NT2/D1 (cell line): Measurements from ENCODE around the gene TFDP1.
"Not testable (repeated sequence)": the region's sequence is repeated elsewhere in the genome, so short reads cannot be mapped to it uniquely, and the experiment has no call there.

Experiments
- DNase-seq: peaks from one replicate; pipeline ENCODE4 v3.0.0-alpha.2; 2011; ENCODE audit warnings: low read depth, low spot score
- H3K27me3 ChIP-seq: 2 replicates; pipeline ENCODE4 v1.6.0; 2011; ENCODE audit warnings: mild to moderate bottlenecking; ENCODE audit not compliant: insufficient read length, insufficient read depth
- H3K36me3 ChIP-seq: 2 replicates; pipeline ENCODE4 v1.6.1; 2011; ENCODE audit warnings: mild to moderate bottlenecking, low read length, mixed read lengths; ENCODE audit not compliant: insufficient read depth, insufficient read length
- H3K4me1 ChIP-seq: 2 replicates; pipeline ENCODE4 v1.5.1; 2011; ENCODE audit not compliant: insufficient read depth, insufficient read length
- H3K4me3 ChIP-seq: 2 replicates; pipeline ENCODE4 v1.5.1; 2011; ENCODE audit warnings: low read depth; ENCODE audit not compliant: insufficient read length
- H3K9ac ChIP-seq: 2 replicates; pipeline ENCODE4 v1.6.0; 2011; ENCODE audit warnings: low read depth; ENCODE audit not compliant: insufficient read length
- H3K9me3 ChIP-seq: 2 replicates; pipeline ENCODE4 v1.5.1; 2011; ENCODE audit warnings: mild to moderate bottlenecking, low read length; ENCODE audit not compliant: insufficient read depth
- SUZ12 ChIP-seq: IDR thresholded peaks from 2 replicates; pipeline ENCODE4 v1.6.1; 2011; ENCODE audit not compliant: insufficient read length, insufficient read depth; ENCODE audit errors: extremely low read depth
- YY1 ChIP-seq: IDR thresholded peaks from 2 replicates; pipeline ENCODE4 v1.6.1; 2011; ENCODE audit not compliant: insufficient read length, insufficient read depth
- ZNF274 ChIP-seq: IDR thresholded peaks from 2 replicates; pipeline ENCODE4 v1.6.1; 2011; ENCODE audit warnings: mild to moderate bottlenecking, low read depth, low read length

TFDP1 gene

DNA sequence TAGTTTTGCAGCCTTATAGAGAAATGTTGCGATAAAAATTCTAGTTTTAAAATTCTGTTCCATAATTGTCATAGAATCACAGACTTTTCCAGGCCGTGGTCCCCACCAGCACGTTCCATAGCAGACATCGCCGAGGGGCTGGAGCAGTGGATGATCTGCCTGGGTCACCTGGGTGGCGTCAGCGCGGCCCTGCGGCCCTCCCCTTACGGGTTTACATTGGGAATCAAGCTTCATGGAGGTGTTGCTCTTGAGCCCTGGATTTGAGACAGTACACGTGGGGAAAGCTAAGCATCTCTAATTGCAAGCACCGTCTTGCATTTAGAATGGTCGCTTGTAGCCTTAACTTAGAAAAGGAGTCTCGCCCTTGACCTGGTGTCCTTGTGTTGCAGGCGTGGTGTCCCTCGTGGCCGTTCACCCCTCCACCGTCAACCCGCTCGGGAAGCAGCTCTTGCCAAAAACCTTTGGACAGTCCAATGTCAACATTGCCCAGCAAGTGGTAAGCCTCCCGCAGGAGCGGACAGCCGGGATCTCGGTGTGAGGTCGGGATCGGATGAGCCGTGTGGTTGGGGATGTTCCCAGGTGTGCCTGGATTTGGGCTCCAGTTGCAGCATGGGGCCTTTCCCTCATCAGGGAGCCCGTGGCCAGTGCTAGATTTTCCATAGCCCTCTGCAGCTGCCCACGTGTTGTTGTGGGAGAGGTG lies 38.4 kb downstream of the TFDP1 start:
- H3K4me3 ChIP-seq = no peak overlapping the region
- H3K4me1 ChIP-seq = peaks cover 5% of the 10 kb centered on the region
- peaks cover 61% of the 10 kb centered on the region for H3K36me3 ChIP-seq
- no peak for TF ChIP-seq YY1
- TF ChIP-seq SUZ12 = no peak
- TF ChIP-seq ZNF274 = no peak
- H3K9me3 ChIP-seq = peaks cover 10% of the 10 kb centered on the region; the same call in 1 of the 2 replicates
- H3K27me3 ChIP-seq = no peaks in the 10 kb centered on the region
- no peak for DNase-seq
- no peak overlapping the region for H3K9ac ChIP-seq

DNA sequence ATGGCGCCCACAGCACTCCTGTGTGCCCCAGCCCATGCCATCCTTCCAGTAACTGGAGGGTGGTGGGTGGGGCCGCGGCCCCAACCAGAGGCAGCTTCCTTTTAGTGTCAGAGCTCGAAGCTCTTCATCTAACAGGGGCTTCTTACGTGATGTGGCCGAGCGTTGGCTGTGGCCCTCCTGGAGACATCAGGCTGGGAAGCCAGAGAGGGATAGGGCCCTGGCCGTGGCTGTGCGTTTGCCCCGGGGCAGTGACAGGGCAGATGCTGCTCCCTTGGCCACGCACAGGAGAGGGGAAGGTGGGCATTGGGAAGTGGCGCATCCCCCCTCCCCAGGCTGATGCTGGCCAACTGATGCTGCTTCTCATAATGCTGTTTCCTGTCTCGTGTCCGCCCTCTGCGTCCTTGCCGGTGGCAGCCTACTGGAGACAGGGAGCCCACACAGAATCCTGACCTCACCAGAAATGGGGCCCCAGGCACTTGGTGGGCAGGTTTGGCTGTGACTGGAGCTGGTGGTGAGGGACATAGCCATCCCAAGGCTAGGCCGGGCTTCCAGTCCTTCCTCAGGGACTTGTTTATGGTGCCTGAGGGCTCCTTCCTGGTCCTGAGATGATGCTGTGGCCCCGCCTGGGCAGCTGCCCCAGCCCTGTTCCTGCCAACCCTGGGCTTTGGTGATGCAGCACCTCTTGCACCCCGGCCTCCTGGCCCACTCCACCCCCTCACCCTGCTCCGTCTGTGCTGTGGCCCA lies 39.1 kb downstream of the TFDP1 start:
- H3K4me1 ChIP-seq = peaks cover 5% of the 10 kb centered on the region
- peaks cover 64% of the 10 kb centered on the region for H3K36me3 ChIP-seq
- no peak overlapping the region for H3K9ac ChIP-seq
- no peak for TF ChIP-seq ZNF274
- no peak for TF ChIP-seq SUZ12
- TF ChIP-seq YY1 = no peak
- no peak for DNase-seq
- no peak overlapping the region for H3K4me3 ChIP-seq
- H3K9me3 ChIP-seq = peaks cover 10% of the 10 kb centered on the region; the same call in 1 of the 2 replicates
- H3K27me3 ChIP-seq = no peaks in the 10 kb centered on the region

DNA sequence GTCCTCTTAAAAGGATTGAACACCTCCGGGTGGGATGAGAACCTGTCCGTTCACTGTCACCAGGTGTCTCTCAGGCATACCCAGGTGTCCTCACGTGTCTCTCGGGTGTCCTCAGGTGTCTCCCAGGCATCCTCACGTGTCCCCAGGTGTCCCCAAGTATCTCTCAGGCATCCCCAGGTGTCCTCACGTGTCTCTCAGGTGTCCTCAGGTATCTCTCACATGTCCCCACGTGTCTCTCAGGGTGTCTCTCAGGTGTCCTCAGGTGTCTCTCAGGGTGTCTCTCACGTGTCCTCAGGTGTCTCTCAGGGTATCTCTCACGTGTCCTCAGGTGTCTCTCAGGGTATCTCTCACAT lies 39.7 kb downstream of the TFDP1 start:
- Histone ChIP-seq H3K9me3 (peaks cover 10% of the 10 kb centered on the region; the same call in 1 of the 2 replicates), H3K9ac (no peak overlapping the region), H3K27me3 (no peaks in the 10 kb centered on the region), H3K4me1 (peaks cover 5% of the 10 kb centered on the region), H3K4me3 (no peak overlapping the region), H3K36me3 (peaks cover 67% of the 10 kb centered on the region)
- no peak for DNase-seq
- TF ChIP-seq ZNF274 (no peak), YY1 (no peak), SUZ12 (no peak)

DNA sequence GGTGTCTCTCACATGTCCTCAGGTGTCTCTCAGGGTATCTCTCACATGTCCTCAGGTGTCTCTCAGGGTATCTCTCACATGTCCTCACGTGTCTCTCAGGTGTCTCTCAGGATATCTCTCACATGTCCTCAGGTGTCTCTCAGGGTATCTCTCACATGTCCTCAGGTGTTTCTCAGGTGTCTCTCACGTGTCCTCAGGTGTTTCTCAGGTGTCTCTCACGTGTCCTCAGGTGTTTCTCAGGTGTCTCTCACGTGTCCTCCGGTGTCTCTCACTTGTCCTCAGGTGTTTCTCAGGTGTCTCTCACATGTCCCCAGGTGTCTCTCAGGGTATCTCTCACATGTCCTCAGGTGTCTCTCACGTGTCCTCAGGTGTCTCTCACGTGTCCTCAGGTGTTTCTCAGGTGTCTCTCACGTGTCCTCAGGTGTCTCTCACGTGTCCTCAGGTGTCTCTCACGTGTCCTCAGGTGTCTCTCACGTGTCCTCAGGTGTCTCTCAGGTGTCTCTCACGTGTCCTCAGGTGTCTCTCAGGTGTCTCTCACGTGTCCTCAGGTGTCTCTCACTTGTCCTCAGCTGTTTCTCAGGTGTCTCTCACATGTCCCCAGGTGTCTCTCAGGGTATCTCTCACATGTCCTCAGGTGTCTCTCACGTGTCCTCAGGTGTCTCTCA lies 40.2 kb downstream of the TFDP1 start:
- Histone ChIP-seq H3K36me3 (peaks cover 68% of the 10 kb centered on the region), H3K9me3 (peaks cover 10% of the 10 kb centered on the region; the same call in 1 of the 2 replicates)

DNA sequence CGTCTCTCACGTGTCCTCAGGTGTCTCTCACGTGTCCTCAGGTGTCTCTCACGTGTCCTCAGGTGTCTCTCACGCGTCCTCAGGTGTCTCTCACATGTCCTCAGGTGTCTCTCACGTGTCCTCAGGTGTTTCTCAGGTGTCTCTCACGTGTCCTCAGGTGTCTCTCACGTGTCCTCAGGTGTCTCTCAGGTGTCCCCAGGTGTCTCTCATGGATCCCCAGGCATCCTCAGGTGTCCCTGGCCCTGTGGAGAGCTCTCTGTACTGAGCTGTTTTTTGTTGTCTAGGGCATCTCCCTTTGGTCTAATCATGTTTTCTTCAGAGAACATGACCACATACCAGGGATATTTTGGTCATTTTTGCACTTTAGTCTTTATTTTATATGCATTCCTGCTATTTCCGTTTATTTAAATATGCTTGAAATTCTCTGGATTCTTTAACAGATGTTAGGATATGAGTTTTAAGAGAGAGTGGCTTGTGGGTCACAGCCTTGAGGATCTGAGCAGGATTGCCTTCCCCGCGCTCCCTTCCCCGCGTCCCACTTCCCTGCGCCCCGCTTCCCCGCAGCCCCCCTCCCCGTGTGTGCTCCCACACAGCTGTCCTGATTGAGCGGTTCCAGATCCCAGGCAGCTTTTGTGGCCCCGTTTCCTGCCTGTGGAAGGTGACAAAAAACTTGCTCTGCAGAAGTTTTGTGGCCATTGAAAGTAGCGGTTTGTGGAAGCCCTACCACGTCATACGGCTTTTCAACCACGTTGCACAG lies 41.6 kb downstream of the TFDP1 start:
- no peak overlapping the region for H3K9ac ChIP-seq
- H3K4me1 ChIP-seq = no peaks in the 10 kb centered on the region
- TF ChIP-seq ZNF274 (no peak), YY1 (no peak), SUZ12 (no peak)
- peaks cover 71% of the 10 kb centered on the region for H3K36me3 ChIP-seq
- peaks cover 10% of the 10 kb centered on the region; the same call in 1 of the 2 replicates for H3K9me3 ChIP-seq
- DNase-seq = no peak
- H3K4me3 ChIP-seq = no peak overlapping the region
- no peaks in the 10 kb centered on the region for H3K27me3 ChIP-seq

More for the DNA sequence above, 40.2 kb downstream of the TFDP1 start:
- not testable (repeated sequence) for H3K4me3 ChIP-seq, H3K4me1 ChIP-seq, H3K27me3 ChIP-seq, H3K9ac ChIP-seq, DNase-seq

DNA sequence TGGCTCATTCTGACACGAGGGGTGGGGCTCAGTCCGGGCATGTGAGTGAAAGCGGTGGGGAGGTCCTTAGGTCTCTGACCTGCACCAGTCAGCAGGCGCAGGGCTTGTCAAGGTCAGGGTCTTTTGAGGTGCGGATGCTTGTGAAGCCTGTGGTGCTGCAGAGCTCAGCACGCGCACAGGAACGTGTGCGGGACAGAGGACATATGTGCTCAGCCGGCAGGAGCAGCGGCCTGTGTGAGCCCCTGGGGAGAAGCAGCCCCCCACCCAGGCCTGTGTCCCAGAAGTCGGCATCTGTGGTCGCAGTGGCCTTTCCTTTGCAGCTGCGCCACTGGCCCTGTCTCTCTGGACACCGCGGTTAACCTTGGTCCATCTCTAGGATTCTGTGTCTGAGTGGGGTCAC lies 42.6 kb downstream of the TFDP1 start:
- Histone ChIP-seq H3K9ac (no peak overlapping the region), H3K4me1 (no peaks in the 10 kb centered on the region), H3K4me3 (no peak overlapping the region), H3K36me3 (peaks cover 81% of the 10 kb centered on the region), H3K9me3 (peaks cover 10% of the 10 kb centered on the region; the same call in 1 of the 2 replicates), H3K27me3 (no peaks in the 10 kb centered on the region)
- TF ChIP-seq YY1 = no peak
- TF ChIP-seq SUZ12 = no peak
- no peak for TF ChIP-seq ZNF274
- DNase-seq = no peak
